ENCODE results near the gene GPM6B. TPM values are rescaled to one million over a fixed set of nuclear protein-coding genes. Genes with fewer than 3 reads are reported as not detected.

The GPM6B gene
- total and polyA plus RNA-seq, 2 donors, result 1.7 to 2.3 TPM

DNA sequence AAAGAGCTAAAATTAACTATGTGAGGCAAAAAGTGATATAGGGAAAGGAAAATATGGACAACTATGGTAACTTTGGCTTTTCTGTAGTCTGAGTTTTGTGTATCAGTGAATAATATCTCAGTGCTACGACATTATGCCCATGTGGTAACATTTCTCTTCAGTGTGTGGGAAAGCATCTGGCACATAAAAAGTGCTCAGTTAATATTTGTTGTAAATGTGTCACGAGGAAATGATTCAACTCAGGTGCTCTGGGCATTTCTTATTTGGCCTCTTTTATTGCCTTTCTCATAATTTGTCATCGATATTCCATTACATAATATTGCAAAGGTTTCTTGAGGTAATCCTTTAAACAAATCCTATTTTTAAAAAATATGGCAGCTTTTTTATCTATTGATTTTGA, 64.8 kb downstream of the GPM6B start:
- no peaks in the 10 kb centered on the region for H3K9me3 ChIP-seq (ENCODE audit: control insufficient read depth in 2 of 2, insufficient read depth in 1 of 2, low read length in 1 of 2)
- DNase-seq (ENCODE audit: low read depth in 6 of 9, low spot score in 9 of 9), result no peak
- 95% methylated on average over 3 of the region's 3 CpGs for WGBS
- H3K27ac ChIP-seq (ENCODE audit: low read depth in 1 of 2, low read length in 1 of 2), result no peak overlapping the region
- peaks cover 9 to 33% of the 10 kb centered on the region in 2 donors for H3K36me3 ChIP-seq (ENCODE audit: control insufficient read depth in 2 of 2, insufficient read depth in 2 of 2, low read length in 1 of 2)
- H3K4me1 ChIP-seq (ENCODE audit: control insufficient read depth in 2 of 2, insufficient read depth in 2 of 2, low read length in 2 of 2), result no peaks in the 10 kb centered on the region
- no peak overlapping the region for H3K4me3 ChIP-seq (ENCODE audit: low read length in 2 of 2)
- H3K27me3 ChIP-seq (ENCODE audit: control insufficient read depth in 2 of 2, insufficient read depth in 1 of 2, low read length in 1 of 2), result no peaks in the 10 kb centered on the region

- DNase-seq (ENCODE audit: low read depth in 6 of 9, low spot score in 9 of 9), result no peak
- Histone ChIP-seq H3K36me3 (ENCODE audit: control insufficient read depth in 2 of 2, insufficient read depth in 2 of 2, low read length in 1 of 2) (peaks cover 9 to 32% of the 10 kb centered on the region in 2 donors), H3K4me3 (ENCODE audit: low read length in 2 of 2) (no peak overlapping the region), H3K9me3 (ENCODE audit: control insufficient read depth in 2 of 2, insufficient read depth in 1 of 2, low read length in 1 of 2) (no peaks in the 10 kb centered on the region), H3K27me3 (ENCODE audit: control insufficient read depth in 2 of 2, insufficient read depth in 1 of 2, low read length in 1 of 2) (no peaks in the 10 kb centered on the region), H3K4me1 (ENCODE audit: control insufficient read depth in 2 of 2, insufficient read depth in 2 of 2, low read length in 2 of 2) (no peaks in the 10 kb centered on the region), H3K27ac (ENCODE audit: low read depth in 1 of 2, low read length in 1 of 2) (no peak overlapping the region)
Measured at GRCh38 chrX:13750812-13751211, 66.1 kb downstream of the GPM6B start.

DNA sequence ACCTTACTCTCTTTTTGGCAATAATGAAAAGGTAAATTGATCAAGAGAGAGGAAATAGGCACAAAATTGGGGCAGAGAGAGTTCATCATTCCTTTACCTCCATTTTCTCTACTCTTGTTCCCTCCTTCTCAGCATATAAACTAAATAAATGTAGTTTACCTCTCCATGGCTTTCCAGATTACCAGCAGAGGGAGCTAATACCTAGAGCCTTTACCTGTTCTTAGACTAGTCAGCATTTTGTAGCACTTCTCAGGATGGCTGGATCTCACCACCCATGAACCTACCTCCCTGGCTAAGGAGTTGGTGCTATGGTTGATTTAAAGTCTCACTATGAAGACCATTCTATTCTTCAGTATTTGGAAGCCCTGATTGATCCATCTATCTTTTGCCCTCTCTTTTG, 66.7 kb downstream of the GPM6B start:
- Histone ChIP-seq H3K4me3 (ENCODE audit: low read length in 2 of 2) (no peak overlapping the region), H3K9me3 (ENCODE audit: control insufficient read depth in 2 of 2, insufficient read depth in 1 of 2, low read length in 1 of 2) (no peaks in the 10 kb centered on the region), H3K27me3 (ENCODE audit: control insufficient read depth in 2 of 2, insufficient read depth in 1 of 2, low read length in 1 of 2) (no peaks in the 10 kb centered on the region), H3K4me1 (ENCODE audit: control insufficient read depth in 2 of 2, insufficient read depth in 2 of 2, low read length in 2 of 2) (no peaks in the 10 kb centered on the region), H3K27ac (ENCODE audit: low read depth in 1 of 2, low read length in 1 of 2) (no peak overlapping the region), H3K36me3 (ENCODE audit: control insufficient read depth in 2 of 2, insufficient read depth in 2 of 2, low read length in 1 of 2) (peaks cover 9 to 37% of the 10 kb centered on the region in 2 donors)
- DNase-seq (ENCODE audit: low read depth in 6 of 9, low spot score in 9 of 9), result peak in 4 of 9 donors; percentile 1 to 56 (median 28)

DNA sequence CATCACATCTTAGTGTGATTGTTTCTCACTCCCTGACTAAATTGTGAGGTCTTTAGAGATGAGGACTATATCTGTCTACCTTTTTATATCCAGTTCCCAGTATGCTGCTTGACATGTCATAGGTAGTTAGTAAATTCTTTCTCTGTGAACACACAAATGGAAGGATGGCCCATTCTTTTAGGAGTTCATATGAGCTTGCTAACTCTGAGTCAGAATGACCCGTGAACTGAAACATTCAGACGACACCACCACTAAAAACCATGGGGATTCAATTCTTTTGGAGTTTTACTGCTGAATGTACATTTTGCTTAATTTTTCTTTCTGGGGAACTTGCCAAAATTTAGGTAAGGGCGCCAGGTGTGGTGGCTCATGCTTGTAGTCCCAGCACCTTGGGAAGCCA, 68.4 kb downstream of the GPM6B start:
- Histone ChIP-seq H3K36me3 (ENCODE audit: control insufficient read depth in 2 of 2, insufficient read depth in 2 of 2, low read length in 1 of 2) (peaks cover 9 to 49% of the 10 kb centered on the region in 2 donors), H3K9me3 (ENCODE audit: control insufficient read depth in 2 of 2, insufficient read depth in 1 of 2, low read length in 1 of 2) (no peaks in the 10 kb centered on the region), H3K27me3 (ENCODE audit: control insufficient read depth in 2 of 2, insufficient read depth in 1 of 2, low read length in 1 of 2) (no peaks in the 10 kb centered on the region), H3K27ac (ENCODE audit: low read depth in 1 of 2, low read length in 1 of 2) (no peak overlapping the region), H3K4me3 (ENCODE audit: low read length in 2 of 2) (no peak overlapping the region), H3K4me1 (ENCODE audit: control insufficient read depth in 2 of 2, insufficient read depth in 2 of 2, low read length in 2 of 2) (no peaks in the 10 kb centered on the region)
- WGBS, result 97% methylated on average over 3 of the region's 3 CpGs
- DNase-seq (ENCODE audit: low read depth in 6 of 9, low spot score in 9 of 9), result no peak

GRCh38 chrX:13747836-13748235, 69.1 kb downstream of the GPM6B start:
- WGBS, result 85% methylated on average over 2 of the region's 2 CpGs
- no peak overlapping the region for H3K4me3 ChIP-seq (ENCODE audit: low read length in 2 of 2)
- peaks cover 9 to 48% of the 10 kb centered on the region in 2 donors for H3K36me3 ChIP-seq (ENCODE audit: control insufficient read depth in 2 of 2, insufficient read depth in 2 of 2, low read length in 1 of 2)
- no peak overlapping the region for H3K27ac ChIP-seq (ENCODE audit: low read depth in 1 of 2, low read length in 1 of 2)
- H3K9me3 ChIP-seq (ENCODE audit: control insufficient read depth in 2 of 2, insufficient read depth in 1 of 2, low read length in 1 of 2), result no peaks in the 10 kb centered on the region
- H3K4me1 ChIP-seq (ENCODE audit: control insufficient read depth in 2 of 2, insufficient read depth in 2 of 2, low read length in 2 of 2), result no peaks in the 10 kb centered on the region
- peak in 3 of 9 donors; percentile 3 to 42 (median 20) for DNase-seq (ENCODE audit: low read depth in 6 of 9, low spot score in 9 of 9)
- H3K27me3 ChIP-seq (ENCODE audit: control insufficient read depth in 2 of 2, insufficient read depth in 1 of 2, low read length in 1 of 2), result no peaks in the 10 kb centered on the region

DNA sequence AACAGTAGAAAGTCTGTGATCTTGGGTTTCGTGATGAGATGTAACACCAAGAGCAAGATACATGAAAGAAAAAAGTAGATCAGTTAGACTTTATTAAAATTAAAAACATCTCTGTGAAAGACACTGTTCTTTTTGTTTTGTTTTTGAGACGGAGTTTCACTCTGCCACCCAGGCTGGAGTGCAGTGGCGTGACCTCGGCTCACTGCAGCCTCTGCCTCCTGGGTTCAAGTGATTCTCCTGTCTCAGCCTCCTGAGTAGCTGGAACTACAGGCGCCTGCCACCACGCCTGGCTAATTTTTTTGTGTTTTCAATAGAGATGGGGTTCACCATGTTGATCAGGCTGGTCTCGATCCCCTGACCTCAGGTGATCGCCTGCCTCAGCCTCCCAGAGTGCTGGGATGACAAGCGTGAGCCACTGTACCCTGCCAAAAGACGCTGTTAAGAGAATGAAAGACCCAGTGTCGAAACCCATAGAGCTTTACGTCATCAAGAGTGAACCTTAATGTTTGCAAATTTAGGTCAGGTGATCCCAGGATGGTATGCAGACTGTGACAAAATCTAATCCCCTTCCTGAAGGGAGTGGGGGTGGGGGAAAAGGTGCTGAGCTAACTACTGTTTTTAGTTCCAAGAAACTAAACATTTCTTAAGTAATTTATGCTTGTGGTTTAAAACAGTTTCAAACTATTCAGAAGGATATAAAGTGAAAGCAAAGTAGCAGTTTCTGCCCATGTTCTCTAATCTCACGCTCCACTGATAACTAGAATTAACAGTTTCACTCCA, 74.3 kb downstream of the GPM6B start:
- Histone ChIP-seq H3K27me3 (ENCODE audit: control insufficient read depth in 2 of 2, insufficient read depth in 1 of 2, low read length in 1 of 2) (no peaks in the 10 kb centered on the region), H3K4me1 (ENCODE audit: control insufficient read depth in 2 of 2, insufficient read depth in 2 of 2, low read length in 2 of 2) (no peaks in the 10 kb centered on the region), H3K36me3 (ENCODE audit: control insufficient read depth in 2 of 2, insufficient read depth in 2 of 2, low read length in 1 of 2) (peaks cover 6 to 32% of the 10 kb centered on the region in 2 donors), H3K9me3 (ENCODE audit: control insufficient read depth in 2 of 2, insufficient read depth in 1 of 2, low read length in 1 of 2) (no peaks in the 10 kb centered on the region), H3K27ac (ENCODE audit: low read depth in 1 of 2, low read length in 1 of 2) (peak overlapping the region; percentile 22 to 42), H3K4me3 (ENCODE audit: low read length in 2 of 2) (no peak overlapping the region)
- WGBS, result 66% methylated on average over 13 of the region's 13 CpGs
- DNase-seq (ENCODE audit: low read depth in 6 of 9, low spot score in 9 of 9), result no peak

- no peak for DNase-seq (ENCODE audit: low read depth in 6 of 9, low spot score in 9 of 9)
- Histone ChIP-seq H3K4me3 (ENCODE audit: low read length in 2 of 2) (no peak overlapping the region), H3K27me3 (ENCODE audit: control insufficient read depth in 2 of 2, insufficient read depth in 1 of 2, low read length in 1 of 2) (no peaks in the 10 kb centered on the region), H3K4me1 (ENCODE audit: control insufficient read depth in 2 of 2, insufficient read depth in 2 of 2, low read length in 2 of 2) (no peaks in the 10 kb centered on the region), H3K27ac (ENCODE audit: low read depth in 1 of 2, low read length in 1 of 2) (no peak overlapping the region), H3K9me3 (ENCODE audit: control insufficient read depth in 2 of 2, insufficient read depth in 1 of 2, low read length in 1 of 2) (no peaks in the 10 kb centered on the region), H3K36me3 (ENCODE audit: control insufficient read depth in 2 of 2, insufficient read depth in 2 of 2, low read length in 1 of 2) (peaks cover 0 to 26% of the 10 kb centered on the region in 2 donors)
- 92% methylated on average over 6 of the region's 6 CpGs for WGBS
Measured at GRCh38 chrX:13741695-13742094, 75.2 kb downstream of the GPM6B start.

- Histone ChIP-seq H3K9me3 (ENCODE audit: control insufficient read depth in 2 of 2, insufficient read depth in 1 of 2, low read length in 1 of 2) (no peaks in the 10 kb centered on the region), H3K27ac (ENCODE audit: low read depth in 1 of 2, low read length in 1 of 2) (peak within 1 kb of the TSS; percentile 94 to 96), H3K27me3 (ENCODE audit: control insufficient read depth in 2 of 2, insufficient read depth in 1 of 2, low read length in 1 of 2) (peaks cover 0 to 10% of the 10 kb centered on the region in 2 donors), H3K4me1 (ENCODE audit: control insufficient read depth in 2 of 2, insufficient read depth in 2 of 2, low read length in 2 of 2) (peaks cover 0 to 4% of the 10 kb centered on the region in 2 donors), H3K36me3 (ENCODE audit: control insufficient read depth in 2 of 2, insufficient read depth in 2 of 2, low read length in 1 of 2) (peaks cover 0 to 2% of the 10 kb centered on the region in 2 donors), H3K4me3 (ENCODE audit: low read length in 2 of 2) (peak within 1 kb of the TSS; percentile 71 to 97)
- under 1% methylated on average over 75 of the region's 75 CpGs for WGBS
- DNase-seq (ENCODE audit: low read depth in 6 of 9, low spot score in 9 of 9), result peak; percentile 79 to 97 (median 86)
Measured at GRCh38 chrX:13734278-13735172, 82.4 kb downstream of the GPM6B start, which contains the start of the genes OFD1 and TRAPPC2. OFD1 (plus strand) TSS chrX:13734748; CDS start chrX:13735072, 324 bp downstream. TRAPPC2 (minus strand) TSS chrX:13734620; CDS start chrX:13719963, 14,657 bp downstream.

- peaks cover 0 to 10% of the 10 kb centered on the region in 2 donors for H3K27me3 ChIP-seq (ENCODE audit: control insufficient read depth in 2 of 2, insufficient read depth in 1 of 2, low read length in 1 of 2)
- H3K4me1 ChIP-seq (ENCODE audit: control insufficient read depth in 2 of 2, insufficient read depth in 2 of 2, low read length in 2 of 2), result peaks cover 0 to 4% of the 10 kb centered on the region in 2 donors
- H3K27ac ChIP-seq (ENCODE audit: low read depth in 1 of 2, low read length in 1 of 2), result no peak overlapping the region
- H3K4me3 ChIP-seq (ENCODE audit: low read length in 2 of 2), result peak overlapping the region; percentile 71 to 97
- H3K9me3 ChIP-seq (ENCODE audit: control insufficient read depth in 2 of 2, insufficient read depth in 1 of 2, low read length in 1 of 2), result no peaks in the 10 kb centered on the region
- peaks cover 0 to 2% of the 10 kb centered on the region in 2 donors for H3K36me3 ChIP-seq (ENCODE audit: control insufficient read depth in 2 of 2, insufficient read depth in 2 of 2, low read length in 1 of 2)
- 31% methylated on average over 4 of the region's 4 CpGs for WGBS
- no peak for DNase-seq (ENCODE audit: low read depth in 6 of 9, low spot score in 9 of 9)
Measured at GRCh38 chrX:13733506-13733905, 83.4 kb downstream of the GPM6B start.
